DLD1 (cell line): Measurements from ENCODE around the gene PTPN23.
"Not testable (repeated sequence)": the region's sequence is repeated elsewhere in the genome, so short reads cannot be mapped to it uniquely, and the experiment has no call there.

ENCODE experiments used
- in situ Hi-C: cut with HindIII; loops from 2 replicates; pipeline ENCODE4 v1.10.0; 2017; ENCODE audit warnings: low sequenced_read_pairs

The PTPN23 gene, protein sequence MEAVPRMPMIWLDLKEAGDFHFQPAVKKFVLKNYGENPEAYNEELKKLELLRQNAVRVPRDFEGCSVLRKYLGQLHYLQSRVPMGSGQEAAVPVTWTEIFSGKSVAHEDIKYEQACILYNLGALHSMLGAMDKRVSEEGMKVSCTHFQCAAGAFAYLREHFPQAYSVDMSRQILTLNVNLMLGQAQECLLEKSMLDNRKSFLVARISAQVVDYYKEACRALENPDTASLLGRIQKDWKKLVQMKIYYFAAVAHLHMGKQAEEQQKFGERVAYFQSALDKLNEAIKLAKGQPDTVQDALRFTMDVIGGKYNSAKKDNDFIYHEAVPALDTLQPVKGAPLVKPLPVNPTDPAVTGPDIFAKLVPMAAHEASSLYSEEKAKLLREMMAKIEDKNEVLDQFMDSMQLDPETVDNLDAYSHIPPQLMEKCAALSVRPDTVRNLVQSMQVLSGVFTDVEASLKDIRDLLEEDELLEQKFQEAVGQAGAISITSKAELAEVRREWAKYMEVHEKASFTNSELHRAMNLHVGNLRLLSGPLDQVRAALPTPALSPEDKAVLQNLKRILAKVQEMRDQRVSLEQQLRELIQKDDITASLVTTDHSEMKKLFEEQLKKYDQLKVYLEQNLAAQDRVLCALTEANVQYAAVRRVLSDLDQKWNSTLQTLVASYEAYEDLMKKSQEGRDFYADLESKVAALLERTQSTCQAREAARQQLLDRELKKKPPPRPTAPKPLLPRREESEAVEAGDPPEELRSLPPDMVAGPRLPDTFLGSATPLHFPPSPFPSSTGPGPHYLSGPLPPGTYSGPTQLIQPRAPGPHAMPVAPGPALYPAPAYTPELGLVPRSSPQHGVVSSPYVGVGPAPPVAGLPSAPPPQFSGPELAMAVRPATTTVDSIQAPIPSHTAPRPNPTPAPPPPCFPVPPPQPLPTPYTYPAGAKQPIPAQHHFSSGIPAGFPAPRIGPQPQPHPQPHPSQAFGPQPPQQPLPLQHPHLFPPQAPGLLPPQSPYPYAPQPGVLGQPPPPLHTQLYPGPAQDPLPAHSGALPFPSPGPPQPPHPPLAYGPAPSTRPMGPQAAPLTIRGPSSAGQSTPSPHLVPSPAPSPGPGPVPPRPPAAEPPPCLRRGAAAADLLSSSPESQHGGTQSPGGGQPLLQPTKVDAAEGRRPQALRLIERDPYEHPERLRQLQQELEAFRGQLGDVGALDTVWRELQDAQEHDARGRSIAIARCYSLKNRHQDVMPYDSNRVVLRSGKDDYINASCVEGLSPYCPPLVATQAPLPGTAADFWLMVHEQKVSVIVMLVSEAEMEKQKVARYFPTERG (N-terminal part only)

DNA sequence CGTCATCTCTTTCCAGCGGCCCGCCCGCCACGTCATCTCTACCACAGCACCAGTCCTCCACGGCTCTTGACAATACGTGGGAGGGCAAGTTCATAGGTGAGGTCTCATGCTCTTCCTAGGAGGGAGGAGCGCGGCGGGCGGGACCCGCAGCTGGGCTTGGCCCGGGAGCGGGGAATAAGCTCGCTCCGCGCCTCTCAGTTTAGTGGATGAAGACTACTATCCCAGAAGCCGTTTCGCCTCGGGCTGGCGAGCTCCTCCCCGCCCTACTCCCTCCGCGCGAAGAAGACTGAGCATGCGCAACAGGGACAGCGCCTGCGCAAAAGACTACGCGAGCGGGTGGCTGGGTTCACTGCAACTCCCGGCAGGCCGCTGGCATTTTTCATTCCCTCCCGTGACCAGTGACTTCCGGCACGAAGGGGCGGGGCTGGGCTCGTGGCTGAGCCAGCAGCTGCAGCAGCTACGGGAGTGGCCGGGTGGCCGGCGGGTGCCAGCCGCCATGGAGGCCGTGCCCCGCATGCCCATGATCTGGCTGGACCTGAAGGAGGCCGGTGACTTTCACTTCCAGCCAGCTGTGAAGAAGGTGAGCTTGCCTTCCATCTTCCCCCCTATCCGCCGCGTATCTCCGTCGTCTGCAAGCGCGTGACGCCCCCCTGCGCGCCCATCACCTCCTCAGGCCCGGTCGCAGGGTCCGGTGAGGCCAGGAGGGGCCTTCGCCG is at the start of gene PTPN23:
Gene PTPN23, plus strand, starts transcription at position 421 of the 716 bp plus-strand sequence. Its CDS starts 76 bp downstream, at position 497.
- in situ Hi-C loops, result no loop called here

DNA sequence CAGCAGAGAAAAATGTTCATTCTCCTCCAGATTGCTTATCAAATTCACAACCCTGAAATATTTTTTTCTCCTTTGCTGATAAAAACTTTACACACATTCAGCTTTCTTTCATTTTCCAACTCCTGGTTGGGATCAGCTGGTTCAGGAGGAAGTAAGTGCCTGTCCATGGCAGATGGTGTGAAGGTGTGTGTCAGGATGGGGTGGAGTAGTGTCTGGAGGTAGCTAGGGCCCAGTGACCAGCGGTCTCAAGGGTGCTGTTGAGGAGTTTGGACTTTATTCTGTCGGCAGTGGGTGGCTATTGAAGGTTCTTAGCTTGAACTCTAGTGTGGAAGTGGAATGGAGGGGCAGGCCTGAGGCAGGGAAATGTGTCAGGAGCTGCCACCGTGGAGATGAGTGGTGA is 46.9 kb upstream of the PTPN23 start:
- in situ Hi-C loops, result no loop called here

DNA sequence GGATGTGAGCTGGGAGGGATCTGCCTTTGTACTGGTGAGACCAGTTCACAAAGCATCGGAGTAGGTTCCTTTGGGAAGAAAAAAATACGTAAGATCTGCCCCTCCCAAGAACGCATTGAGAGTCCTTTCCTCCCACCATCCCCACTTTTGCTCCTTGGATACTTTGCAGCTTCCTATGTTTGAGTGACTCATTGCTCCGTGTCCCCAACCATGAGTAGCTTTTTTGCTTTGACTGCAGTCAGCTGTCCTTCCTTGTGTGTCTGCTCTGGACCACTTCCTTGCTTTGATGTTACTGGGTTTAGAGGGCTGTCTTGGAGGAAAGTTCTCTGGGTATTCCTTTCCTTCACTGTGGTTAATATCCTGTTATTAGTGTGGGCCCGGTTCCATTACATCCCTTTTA is 43.2 kb upstream of the PTPN23 start:
- in situ Hi-C loops, result no loop called here

DNA sequence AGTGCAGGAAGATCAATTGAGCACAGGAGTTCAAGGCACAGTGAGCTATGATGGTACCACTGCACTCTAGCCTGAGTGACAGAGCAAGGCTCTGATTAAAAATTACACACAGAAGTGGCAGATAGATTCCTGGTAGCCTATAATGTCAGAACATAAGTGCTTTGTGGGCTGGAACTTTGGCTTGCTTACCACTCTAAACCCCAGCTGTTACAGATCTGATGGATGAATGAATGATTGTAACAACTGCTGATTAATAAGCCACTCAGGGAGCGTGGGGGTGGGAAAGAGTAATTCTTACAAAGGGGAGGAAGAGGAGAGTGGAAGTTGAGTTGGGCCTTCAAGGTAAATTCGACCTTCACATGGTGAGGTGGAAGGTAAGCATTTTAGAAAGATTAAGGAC is 40.9 kb upstream of the PTPN23 start:
- in situ Hi-C loops, result no loop called here

DNA sequence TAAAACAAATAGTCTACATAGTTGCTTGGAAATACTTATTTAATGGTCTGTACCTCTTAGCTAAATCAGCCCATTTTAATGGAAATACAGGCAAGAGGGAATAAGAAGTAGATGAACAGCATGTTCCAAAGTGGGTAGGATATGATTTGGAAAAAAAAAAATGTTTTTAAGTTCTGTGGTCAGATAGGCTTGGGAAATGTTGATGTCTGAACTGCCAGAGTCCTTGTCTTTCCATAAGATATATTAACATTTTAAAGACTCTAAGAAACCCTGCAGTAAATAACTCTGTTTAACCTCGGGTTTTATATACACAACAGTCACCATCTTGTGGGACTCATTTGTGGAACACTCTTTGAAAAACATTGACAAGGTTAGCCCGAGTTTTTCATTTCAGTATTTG is 40.0 kb upstream of the PTPN23 start:
- in situ Hi-C loops, result no loop called here

DNA sequence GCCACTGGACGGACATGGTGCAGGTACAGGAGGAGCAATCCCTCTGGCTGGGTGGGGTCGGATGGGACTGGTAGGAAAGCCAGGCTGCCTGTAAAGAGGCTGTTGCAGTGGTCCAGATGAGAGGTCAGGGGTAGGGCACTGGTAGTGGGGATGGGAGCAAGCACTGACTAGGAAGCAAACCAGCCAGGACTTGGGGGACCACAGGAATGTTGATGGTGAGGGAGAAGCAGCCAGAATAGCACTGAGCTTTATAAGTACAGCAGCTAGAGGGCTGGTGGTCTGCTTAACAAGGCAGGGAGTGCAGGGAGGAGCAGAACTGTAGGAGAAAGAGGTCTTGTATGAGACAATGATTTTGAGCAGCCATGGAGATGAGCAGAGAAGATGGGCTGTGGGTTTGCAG is 38.7 kb upstream of the PTPN23 start:
- in situ Hi-C loops, result no loop called here

DNA sequence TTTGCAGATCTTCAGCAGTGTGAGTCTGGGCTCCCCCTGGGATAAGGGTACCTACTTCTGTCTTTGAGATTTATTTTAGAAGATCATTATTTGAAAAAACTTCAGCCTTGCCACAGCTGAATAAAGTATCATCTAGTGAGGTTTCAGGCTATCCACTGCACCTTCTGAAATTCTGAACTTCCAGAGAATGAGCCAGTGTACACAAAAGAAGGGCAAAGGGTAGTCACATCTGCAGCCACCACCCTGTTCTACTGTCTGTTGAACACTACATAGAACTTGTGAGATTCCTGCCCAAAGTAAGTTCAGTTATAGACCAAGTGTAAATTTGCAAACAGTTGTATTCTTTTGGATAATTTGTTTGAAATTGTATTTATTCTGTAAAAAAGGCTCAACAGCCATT is 38.0 kb upstream of the PTPN23 start:
- in situ Hi-C loops, result no loop called here

DNA sequence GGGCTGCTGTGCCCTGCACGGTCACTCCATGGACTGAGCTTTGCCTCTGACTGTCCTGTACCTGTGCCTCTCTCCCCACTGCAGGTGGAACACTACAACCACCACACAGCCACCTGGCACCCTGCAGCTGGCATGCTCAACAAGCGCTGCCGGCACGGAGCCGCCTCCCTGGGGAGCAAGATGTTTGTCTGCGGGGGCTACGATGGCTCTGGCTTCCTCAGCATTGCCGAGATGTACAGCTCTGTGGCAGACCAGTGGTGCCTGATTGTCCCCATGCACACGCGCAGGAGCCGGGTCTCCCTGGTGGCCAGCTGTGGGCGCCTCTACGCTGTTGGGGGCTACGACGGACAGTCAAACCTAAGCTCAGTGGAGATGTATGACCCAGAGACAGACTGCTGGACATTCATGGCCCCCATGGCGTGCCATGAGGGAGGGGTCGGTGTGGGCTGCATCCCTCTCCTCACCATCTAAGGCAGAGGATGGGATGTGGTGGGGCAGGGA is 37.3 kb upstream of the PTPN23 start:
- in situ Hi-C loops, result no loop called here

DNA sequence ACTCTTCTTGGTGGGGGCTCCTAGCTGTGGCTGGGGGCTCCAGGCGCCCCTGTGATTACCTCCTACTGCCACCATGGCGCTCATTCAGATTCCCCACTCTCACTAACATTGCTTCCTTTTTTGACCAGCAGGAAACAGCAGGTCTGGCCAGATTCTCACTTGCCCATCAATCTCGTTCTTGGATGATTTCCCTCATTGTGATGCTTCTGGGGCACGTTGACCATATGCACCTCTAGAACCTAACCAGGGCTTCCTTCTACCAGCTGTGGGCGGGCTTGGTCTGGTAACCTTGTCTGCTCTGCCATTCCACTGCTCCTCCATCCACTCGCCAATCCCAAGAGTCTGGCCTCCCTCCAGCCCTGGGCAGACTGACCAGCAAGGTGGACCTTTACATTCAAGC is 35.9 kb upstream of the PTPN23 start:
- in situ Hi-C loops, result no loop called here

DNA sequence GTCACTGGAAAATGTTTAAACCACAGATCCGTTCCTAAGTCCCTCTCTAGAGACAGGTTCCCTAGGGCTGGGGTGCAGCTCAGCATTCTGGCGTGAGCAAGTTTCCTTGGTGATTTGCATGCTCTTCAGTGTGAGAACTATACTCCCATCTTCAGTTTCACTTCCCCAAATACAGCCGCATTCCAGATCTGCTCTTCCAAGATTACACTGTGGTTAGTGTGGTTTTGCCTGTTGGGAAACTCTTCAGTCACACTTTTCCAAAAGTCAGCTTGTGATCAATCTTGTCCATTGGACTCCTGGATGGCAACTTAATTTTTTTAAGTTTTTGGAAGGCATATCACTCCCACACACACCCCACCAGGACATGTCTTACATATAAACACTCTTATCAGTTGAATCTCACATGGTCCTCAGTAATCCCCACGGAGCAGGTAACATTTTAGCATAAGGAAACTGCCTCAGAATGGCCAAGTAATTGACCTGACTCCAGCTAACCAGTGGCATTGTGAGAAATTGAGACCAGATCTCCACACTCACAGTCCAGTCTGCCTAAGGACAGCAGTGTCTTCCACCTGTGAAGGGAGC is 33.5 kb upstream of the PTPN23 start:
- in situ Hi-C loops, result no loop called here

DNA sequence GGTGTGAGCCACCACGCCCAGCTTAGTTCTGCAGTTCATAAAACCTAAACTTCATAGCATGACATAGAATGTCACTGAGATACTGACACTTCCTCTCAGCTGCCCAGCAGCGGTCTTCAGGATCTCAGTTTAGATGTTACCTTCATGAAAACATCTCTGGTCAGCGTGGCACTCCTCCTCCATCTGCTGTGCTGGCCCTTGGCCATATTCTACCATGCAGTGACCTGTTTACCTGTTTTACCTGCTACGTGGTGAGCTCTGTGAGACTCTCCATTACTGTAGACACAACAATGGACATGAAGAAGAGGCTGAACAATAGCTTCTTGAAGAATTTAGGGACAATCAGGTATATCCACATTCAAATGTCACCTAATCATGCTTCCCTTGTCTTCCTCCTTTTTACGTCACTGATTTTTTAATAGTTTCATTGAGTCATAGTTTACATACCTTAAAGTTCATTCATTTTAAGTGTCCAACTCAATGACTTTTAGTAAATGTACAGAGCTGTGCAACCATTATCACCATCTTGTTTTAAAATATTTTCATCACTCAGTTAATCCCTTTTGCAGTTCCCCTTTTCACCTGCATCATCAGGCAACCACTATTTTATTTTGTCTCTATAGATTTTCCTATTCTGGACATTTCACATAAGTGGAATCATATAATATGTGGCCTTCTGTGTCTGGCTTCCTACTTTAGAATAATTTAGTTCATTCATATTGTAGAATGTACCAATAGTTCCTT is 32.2 kb upstream of the PTPN23 start:
- in situ Hi-C loops, result no loop called here

DNA sequence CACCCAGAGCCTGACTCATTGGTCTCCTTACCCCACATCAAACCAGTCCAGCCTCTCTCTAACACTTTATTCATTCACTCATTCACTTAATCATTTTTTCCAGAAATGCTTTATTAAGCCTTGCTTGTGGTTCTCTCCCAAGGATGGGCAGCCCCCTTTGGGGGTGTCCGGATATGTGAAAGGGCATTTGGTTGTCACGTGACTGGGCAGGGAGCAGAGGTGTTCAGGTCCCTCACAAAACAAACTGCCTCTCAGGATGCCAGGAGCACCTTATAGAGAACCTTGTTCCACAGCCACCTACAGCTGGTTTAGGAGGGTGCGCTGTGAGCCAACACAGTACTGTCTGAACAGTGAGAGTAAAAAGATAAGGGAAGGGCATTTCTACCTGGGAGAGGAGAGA is 25.8 kb upstream of the PTPN23 start:
- in situ Hi-C loops, result no loop called here

DNA sequence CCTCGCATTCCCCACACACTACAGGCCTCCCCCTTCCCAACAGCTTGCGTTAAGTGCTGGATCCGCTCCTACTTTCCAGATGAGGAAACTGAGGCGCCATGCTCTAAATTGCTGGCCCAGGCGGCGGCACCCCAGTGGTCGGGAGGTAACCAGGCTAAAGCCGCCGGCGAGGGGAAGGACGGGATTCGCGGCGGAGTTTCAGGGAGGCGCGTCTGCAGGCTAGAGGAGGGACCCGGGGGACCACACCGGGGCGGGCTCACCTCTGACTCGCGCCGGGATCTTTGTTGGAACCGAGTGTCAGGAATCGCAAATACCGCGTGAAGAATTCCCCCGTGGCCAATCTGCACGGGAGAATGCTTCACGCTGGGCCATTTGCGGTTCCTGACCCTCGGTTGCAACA is 24.6 kb upstream of the PTPN23 start:
- in situ Hi-C loops, result no loop called here

DNA sequence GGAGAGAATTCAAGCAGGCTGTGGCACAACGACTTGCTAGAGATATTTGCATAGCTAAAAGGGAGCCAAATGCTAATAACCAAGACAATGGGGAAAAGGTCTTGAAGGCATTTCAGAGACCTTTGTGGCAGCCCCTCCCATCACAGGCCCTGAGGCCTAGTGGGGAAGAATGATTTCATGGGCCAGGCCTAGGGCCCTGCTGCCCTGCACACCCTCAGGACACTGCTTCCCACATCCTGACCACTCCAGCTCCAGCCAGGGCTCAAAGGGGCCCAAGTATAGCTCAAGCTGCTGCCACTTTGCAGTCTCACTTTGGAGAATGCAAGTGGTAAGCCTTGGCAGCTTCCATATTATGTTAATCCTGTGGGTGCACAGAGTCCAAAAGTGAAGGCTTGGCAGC is 21.5 kb upstream of the PTPN23 start:
- in situ Hi-C loops, result no loop called here

DNA sequence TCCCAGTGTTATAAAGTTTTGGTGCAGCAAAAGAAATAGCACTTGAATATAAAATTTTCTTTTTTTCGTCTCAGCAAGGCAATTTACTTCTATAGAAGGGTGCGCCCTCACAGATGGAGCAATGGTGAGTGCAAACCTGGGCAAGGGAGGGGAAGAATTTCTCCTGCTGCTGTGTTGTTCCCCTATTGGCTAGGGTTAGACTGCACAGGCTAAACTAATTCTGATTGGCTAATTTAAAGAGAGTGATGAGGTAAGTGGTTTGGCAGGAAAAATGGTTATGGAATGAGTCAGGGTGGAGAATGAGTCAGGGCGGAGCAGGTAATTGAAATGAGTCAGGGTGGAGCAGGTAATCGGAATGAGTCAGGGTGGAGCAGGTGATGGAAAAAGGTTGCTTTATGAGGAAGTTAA is 20.7 kb upstream of the PTPN23 start:
- in situ Hi-C loops, result not testable (repeated sequence)

DNA sequence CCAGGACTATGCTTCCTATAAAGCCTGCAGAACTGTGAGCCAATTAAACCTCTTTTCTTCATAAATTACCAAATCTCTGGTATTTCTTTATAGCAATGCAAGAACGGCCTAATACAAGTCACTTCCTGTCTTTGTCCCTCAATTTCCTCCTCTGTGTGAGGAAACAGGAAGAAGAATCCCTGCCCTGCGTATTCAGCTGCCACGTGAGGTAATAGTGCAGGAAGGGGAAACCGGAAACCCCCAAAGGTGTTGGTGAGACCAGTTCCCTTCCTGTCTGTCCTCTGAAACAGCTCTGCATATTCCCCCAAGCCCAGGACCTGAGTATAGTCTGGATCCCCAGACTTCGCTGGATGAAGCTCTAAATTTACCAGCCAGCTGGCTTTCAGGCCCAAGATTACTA is 18.1 kb upstream of the PTPN23 start:
- in situ Hi-C loops, result no loop called here

DNA sequence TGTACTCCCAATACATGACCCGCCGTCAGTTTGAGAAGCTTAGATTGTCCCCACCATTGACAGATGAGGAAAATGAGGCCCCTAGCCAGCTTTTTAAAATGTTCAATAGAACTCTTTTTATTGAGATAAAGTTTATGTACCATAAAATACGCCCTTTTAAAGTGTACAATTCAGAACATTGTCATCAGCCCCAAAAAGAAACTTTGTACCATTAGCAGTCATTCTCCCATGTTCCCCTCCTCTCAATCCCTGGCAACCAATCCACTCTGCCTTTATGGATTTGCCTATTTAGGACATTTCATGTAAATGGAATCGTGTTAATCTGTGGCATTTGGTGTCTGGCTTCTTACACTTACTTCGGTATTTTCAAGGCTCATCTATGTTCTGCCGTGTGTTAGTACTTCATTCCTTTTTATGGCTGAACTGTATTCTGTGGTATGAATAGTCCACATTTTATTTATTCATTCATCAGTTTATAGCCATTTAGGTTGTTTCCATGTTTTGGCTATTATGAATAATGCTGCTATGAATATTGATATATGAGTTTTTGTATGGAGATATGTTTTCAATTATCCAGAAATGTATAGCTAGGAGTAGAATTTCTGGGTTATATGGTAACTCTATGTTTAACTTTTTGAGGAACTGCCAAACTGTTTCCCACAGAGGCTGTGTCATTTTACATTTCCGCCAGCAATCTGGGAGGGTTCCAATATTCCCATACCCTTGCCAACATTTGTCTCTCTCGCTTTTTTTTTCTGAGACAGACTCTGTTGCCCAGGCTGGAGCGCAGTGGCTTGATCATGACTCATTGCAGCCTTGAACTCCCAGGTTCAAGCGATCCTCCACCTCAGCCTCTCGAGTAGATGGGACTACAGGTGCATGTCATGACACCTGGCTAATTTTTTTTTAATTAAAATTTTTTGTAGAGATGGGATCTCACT is 15.3 kb upstream of the PTPN23 start:
- in situ Hi-C loops, result no loop called here

DNA sequence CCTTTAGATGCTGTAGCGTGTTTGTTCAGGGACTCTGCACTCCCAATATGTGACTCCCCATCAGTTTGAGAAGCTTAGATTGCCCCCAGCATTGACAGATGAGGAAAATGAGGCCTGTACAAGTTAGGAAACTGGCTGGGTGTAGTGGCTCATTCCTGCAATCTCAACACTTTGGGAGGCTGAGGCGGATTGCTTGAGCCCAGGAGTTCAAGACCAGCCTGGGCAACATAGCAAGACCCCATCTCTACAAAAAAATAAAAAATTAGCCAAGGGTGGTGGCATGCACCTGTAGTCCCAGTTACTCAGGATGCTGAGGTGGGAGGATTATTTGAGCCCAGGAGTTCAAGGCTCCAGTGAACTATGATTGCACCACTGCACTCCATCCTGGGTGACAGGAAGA is 14.0 kb upstream of the PTPN23 start:
- in situ Hi-C loops, result no loop called here
